ENCODE measurements around the gene FTCD.

GRCh38 chr21:46185716-46186115 lies 30.3 kb upstream of the FTCD start:
- no peak for TF ChIP-seq POLR2A (IDR thresholded peaks at IDR 0.05; ENCODE audit: low read depth, low read length)
- TF ChIP-seq, protein P1, sequence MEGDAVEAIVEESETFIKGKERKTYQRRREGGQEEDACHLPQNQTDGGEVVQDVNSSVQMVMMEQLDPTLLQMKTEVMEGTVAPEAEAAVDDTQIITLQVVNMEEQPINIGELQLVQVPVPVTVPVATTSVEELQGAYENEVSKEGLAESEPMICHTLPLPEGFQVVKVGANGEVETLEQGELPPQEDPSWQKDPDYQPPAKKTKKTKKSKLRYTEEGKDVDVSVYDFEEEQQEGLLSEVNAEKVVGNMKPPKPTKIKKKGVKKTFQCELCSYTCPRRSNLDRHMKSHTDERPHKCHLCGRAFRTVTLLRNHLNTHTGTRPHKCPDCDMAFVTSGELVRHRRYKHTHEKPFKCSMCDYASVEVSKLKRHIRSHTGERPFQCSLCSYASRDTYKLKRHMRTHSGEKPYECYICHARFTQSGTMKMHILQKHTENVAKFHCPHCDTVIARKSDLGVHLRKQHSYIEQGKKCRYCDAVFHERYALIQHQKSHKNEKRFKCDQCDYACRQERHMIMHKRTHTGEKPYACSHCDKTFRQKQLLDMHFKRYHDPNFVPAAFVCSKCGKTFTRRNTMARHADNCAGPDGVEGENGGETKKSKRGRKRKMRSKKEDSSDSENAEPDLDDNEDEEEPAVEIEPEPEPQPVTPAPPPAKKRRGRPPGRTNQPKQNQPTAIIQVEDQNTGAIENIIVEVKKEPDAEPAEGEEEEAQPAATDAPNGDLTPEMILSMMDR (IDR thresholded peaks at IDR 0.05; ENCODE audit: extremely low read depth in 1 of 2, insufficient read depth in 1 of 2, low read depth in 1 of 2, low read length in 2 of 2): no peak
- TF ChIP-seq POLR2AphosphoS5 (IDR thresholded peaks at IDR 0.05; ENCODE audit: insufficient read depth, low read depth, low read length): no peak

Data from endothelial cell of umbilical vein (primary cell).